Mucosa of gallbladder (tissue), 1 donor: ENCODE data around the gene APLF. TPM values are rescaled to one million over a fixed set of nuclear protein-coding genes. Genes with fewer than 3 reads are reported as not detected.
"Not testable (repeated sequence)": the region's sequence is repeated elsewhere in the genome, so short reads cannot be mapped to it uniquely, and the experiment has no call there.

Experiments
- DNase-seq: peaks from one replicate; pipeline ENCODE4 v3.0.0-alpha.2; 2020; ENCODE audit warnings: low spot score
- total RNA-seq: library from RNA; stranded (reverse); gene quantifications from one replicate; pipeline ENCODE4 v1.2.1, GENCODE V29; 2021
- donor health status: DM: no; HTN: no; CAD: no.

APLF gene
- total RNA-seq, 1 donor from 2014 or later = 3.5 TPM

DNA sequence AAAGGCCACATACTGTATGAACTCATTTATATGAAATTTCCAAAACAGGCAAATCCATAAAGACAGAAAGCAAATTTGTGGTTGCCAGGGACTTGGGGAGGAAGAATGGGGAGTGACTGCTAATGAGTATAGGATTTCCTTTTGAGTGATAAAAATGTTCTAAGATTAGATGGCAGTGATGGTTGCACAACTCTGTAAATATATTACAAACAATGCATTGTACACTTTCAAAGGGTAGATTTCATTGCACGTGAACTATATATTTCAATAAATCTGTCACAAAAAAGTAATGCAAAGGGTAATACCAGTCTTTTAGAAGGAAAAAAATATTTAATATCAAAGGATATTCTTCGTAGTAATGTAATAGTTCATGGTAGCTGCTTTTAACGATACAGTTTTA lies 112.3 kb downstream of the APLF start:
- DNase-seq = no peak

- no peak for DNase-seq
Measured at GRCh38 chr2:68588589-68588988, 121.2 kb downstream of the APLF start.

- DNase-seq = no peak
Measured at GRCh38 chr2:68589963-68590362, 122.6 kb downstream of the APLF start.

- no peak for DNase-seq
Measured at GRCh38 chr2:68590702-68591101, 123.3 kb downstream of the APLF start.

GRCh38 chr2:68591225-68591624 lies 123.8 kb downstream of the APLF start:
- DNase-seq = no peak

DNA sequence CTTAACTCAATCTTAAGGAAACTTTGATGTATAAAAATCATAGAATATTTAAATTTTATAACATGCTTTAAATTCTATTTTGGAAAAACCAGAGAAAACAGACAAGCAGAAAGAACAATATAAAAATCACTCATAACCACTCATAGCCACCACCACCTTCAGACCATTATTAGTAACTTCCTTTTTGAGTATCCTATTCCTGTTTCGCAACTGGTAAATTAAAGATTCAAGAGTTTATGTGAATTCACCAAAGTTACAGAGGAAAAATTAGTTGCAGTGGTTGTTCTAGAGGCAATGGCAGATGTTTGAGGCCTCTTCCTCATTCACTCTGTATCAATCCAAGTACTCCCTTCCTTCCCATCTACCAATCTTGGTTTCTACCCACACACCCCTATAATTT lies 126.7 kb downstream of the APLF start:
- no peak for DNase-seq

GRCh38 chr2:68594674-68595492 lies 127.5 kb downstream of the APLF start:
- DNase-seq = peak; percentile 16

DNA sequence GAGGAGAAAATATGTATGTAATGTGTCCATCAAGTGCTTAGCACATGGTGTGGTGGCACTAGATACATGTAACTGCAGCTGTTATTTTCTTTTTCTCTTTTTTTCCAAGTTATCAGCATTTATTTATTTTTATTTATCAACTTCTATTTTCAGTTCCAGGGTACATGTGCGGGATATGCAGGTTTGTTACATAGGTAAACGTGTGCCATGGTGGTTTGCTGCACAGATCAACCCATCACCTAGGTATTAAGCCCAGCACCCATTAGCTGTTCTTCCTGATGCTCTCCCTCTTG lies 128.1 kb downstream of the APLF start:
- not testable (repeated sequence) for DNase-seq

DNA sequence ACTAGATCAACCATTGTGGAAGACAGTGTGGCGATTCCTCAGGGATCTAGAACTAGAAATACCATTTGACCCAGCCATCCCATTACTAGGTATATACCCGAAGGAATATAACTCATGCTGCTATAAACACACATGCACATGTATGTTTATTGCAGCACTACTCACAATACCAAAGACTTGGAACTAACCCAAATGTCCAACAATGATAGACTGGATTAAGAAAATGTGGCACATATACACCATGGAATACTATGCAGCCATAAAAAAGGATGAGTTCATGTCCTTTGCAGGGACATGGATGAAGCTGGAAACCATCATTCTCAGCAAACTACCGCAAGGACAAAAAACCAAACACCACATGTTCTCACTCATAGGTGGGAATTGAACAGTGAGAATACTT lies 133.1 kb downstream of the APLF start:
- DNase-seq = not testable (repeated sequence)

- DNase-seq = no peak
Measured at GRCh38 chr2:68603059-68603458, 135.7 kb downstream of the APLF start.

DNA sequence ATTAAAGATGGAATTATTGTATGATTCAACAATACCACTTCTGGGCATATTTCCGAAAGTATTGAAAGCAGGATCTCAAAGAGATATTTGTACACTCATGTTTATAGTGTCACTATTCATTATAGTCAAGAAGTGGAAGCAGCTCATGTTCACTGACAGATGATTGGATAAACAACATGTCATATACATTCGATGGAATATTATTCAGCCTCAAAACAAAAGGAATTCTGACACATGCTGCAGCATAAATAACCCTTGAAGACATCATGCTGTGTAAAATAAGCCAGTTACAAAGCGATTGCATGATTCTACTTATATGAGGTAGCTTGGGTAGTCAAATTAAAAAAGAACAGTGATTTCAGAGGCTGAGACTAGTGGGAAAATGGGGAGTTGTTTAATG lies 136.7 kb downstream of the APLF start:
- no peak for DNase-seq

DNA sequence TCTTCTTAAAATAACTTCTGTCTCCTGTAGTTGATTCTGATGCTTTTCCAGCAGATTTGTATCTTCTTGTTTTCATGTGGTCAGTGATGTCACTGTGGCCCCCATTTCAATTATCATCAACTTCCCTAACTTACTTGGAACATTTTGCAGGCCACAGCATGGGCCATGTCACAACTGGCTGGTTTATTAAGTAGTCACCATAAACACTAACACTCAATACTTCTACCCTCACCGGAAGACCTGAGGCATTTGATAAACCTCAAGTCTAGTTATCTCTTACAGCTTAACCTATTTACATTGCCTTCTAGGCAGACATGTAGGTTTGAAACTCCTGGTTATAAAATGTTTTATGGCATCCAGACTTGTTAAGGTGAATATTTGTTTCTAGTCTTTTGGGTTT lies 138.6 kb downstream of the APLF start:
- no peak for DNase-seq

DNA sequence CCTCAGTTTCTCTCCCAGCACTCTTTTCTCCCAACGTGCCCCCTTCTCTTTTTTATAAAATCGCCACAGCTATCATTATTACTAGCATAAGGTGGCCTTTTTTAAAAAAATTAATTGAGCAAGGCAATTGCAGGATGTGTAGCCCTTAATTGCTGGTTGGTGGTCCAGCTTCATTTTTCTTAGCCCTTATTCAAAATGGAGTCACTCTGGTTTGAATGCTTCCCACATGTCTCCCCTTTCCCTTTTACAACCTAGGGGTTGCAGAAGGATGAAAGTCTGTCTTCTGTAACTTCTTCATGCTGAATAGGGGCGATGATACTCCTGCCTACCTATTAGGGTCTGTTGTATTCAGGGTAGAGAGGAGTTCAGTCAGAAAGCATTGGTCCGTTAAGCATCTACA lies 139.4 kb downstream of the APLF start:
- no peak for DNase-seq

DNA sequence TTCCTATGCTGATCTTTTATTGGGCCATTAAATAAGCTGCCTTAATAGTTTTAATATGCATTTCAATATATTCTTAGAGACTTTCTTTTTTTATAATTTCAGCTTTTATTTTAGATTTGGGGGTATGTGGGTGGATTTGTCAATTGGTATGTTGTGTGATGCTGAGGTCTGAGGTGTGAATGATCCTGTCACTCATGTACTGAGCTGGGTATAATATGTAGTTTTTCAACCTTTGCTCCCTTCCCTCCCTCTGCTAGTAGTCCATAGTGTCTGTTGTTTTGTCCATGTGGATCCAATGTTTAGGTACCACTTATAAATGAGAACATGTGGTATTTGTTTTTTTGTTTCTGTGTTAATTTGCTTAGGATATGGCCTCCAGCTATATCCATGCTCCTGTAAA lies 140.5 kb downstream of the APLF start:
- DNase-seq = no peak

- DNase-seq = no peak
Measured at GRCh38 chr2:68612765-68613519, 145.6 kb downstream of the APLF start.

- no peak for DNase-seq
Measured at GRCh38 chr2:68620772-68621171, 153.4 kb downstream of the APLF start.

- no peak for DNase-seq
Measured at GRCh38 chr2:68623820-68624219, 156.4 kb downstream of the APLF start.

DNA sequence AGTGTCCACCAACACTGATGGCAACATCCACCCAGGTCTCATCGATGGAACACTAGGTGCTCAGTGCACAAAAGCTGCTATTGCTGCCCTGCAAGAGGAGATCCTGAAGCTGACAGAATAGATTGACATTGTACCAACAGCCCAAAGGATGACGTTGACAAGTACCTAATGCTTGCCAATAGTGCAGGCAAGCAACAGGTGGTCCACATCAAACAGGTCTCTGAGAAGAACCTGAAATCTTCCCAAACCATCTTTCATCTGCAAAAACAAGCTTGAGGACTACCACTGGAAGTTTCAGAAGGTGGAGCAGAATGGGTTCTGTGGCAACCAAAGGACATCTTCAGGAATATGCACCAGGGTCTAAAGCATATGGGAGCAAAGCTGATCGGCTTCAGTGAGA lies 160.2 kb downstream of the APLF start:
- DNase-seq = no peak

Other genes starting within 250 kb of the APLF start
- gene PPP3R1, start 215.1 kb upstream of the APLF start, total RNA-seq = 47.7 TPM
- gene CNRIP1, start 147.6 kb upstream of the APLF start, total RNA-seq = 21.6 TPM
- gene PLEK, start 102.3 kb upstream of the APLF start, total RNA-seq = 9.4 TPM
- gene FBXO48, start 291 bp upstream of the APLF start, total RNA-seq = 1.7 TPM
- not detected for gene PROKR1, start 176.0 kb downstream of the APLF start, total RNA-seq